ENCODE measurements around the gene KIF5A. TPM values are rescaled to one million over a fixed set of nuclear protein-coding genes. Genes with fewer than 3 reads are reported as not detected.

KIF5A gene
- total and polyA plus RNA-seq, 2 of the 13 experiments (the other 11 are each of a cell fraction or from before 2014, with no cell fraction given), result 1.6 to 11.9 TPM

DNA sequence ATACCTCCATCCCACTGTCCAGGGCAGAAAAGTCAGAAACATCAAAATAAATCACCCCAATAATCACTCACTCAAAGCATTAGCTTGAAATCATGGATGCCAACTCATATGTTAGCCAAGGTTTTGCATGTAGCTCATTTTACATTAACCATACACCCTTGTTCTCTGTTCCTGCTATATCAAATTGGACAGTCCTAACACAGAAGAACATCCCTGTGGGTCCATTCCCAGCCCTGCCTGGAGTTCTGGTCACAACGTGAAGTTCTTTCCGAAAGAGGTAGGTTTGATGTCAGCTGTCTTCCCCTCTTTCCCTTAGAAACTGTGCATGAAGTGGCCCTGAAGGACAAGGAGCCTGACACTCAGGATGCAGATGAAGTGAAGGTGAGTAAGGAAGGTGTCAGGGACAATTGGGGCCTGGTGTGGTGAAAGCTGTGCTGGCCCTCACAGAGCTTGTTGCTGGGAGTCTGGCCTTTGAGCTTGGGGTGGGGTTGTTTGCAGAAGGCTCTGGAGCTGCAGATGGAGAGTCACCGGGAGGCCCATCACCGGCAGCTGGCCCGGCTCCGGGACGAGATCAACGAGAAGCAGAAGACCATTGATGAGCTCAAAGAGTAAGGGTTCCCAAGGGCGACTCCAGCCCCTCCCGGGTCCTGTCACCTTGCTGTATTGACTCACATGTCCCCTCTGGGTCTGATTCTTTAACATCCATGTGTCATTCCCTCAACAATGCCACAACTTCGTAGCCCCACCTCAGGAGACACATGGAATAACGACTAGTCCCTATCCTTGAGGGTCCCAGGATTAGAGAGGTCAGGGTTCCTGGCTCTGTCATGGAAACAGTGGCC, 26.1 kb downstream of the KIF5A start (continued):
- TF ChIP-seq RBM22 (optimal IDR thresholded peaks at IDR 0.05; ENCODE audit: low read length) (no peak), CBFB (CRISPR knock-in tag; IDR thresholded peaks at IDR 0.05) (no peak), POGZ (CRISPR knock-in tag; IDR thresholded peaks at IDR 0.05) (peak; percentile 67), HOXA3 (CRISPR knock-in tag; IDR thresholded peaks at IDR 0.05) (peak; percentile 89), FOXJ3 (CRISPR knock-in tag; IDR thresholded peaks at IDR 0.05; ENCODE audit: borderline replicate concordance) (0 out of 2 replicates have a peak, but pooled peaks have one; percentile 18), CHCHD3 (CRISPR knock-in tag; IDR thresholded peaks at IDR 0.05) (no peak), ZNF343 (CRISPR knock-in tag; IDR thresholded peaks at IDR 0.05) (no peak), TARDBP (CRISPR knock-in tag; IDR thresholded peaks at IDR 0.05) (0 out of 2 replicates have a peak, but pooled peaks have one; percentile 10), ATRX (CRISPR knock-in tag; IDR thresholded peaks at IDR 0.05; ENCODE audit: borderline replicate concordance) (no peak), NFKB2 (CRISPR knock-in tag; IDR thresholded peaks at IDR 0.05; ENCODE audit: borderline replicate concordance) (peak; percentile 59; the same call in 1 of the 2 replicates), MIER3 (CRISPR knock-in tag; IDR thresholded peaks at IDR 0.05; ENCODE audit: borderline replicate concordance) (peak; percentile 35; the same call in 1 of the 2 replicates), PRPF4 (IDR thresholded peaks at IDR 0.05; ENCODE audit: low read depth, low read length, poor library complexity, severe bottlenecking) (no peak), SUZ12 (IDR thresholded peaks at IDR 0.05; ENCODE audit: low read depth, low read length) (no peak), POLR2AphosphoS5 (IDR thresholded peaks at IDR 0.05; ENCODE audit: low read depth, low read length) (peak; percentile 60), ZBTB38 (CRISPR knock-in tag; IDR thresholded peaks at IDR 0.05) (no peak; the same call in none of the 2 replicates)
- TF ChIP-seq, protein P1, sequence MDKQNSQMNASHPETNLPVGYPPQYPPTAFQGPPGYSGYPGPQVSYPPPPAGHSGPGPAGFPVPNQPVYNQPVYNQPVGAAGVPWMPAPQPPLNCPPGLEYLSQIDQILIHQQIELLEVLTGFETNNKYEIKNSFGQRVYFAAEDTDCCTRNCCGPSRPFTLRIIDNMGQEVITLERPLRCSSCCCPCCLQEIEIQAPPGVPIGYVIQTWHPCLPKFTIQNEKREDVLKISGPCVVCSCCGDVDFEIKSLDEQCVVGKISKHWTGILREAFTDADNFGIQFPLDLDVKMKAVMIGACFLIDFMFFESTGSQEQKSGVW (CRISPR knock-in tag; IDR thresholded peaks at IDR 0.05; ENCODE audit: borderline replicate concordance), result no peak
- TF ChIP-seq, protein P2, sequence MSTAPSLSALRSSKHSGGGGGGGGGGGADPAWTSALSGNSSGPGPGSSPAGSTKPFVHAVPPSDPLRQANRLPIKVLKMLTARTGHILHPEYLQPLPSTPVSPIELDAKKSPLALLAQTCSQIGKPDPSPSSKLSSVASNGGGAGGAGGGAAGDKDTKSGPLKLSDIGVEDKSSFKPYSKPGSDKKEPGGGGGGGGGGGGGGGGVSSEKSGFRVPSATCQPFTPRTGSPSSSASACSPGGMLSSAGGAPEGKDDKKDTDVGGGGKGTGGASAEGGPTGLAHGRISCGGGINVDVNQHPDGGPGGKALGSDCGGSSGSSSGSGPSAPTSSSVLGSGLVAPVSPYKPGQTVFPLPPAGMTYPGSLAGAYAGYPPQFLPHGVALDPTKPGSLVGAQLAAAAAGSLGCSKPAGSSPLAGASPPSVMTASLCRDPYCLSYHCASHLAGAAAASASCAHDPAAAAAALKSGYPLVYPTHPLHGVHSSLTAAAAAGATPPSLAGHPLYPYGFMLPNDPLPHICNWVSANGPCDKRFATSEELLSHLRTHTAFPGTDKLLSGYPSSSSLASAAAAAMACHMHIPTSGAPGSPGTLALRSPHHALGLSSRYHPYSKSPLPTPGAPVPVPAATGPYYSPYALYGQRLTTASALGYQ (CRISPR knock-in tag; IDR thresholded peaks at IDR 0.05), result peak; percentile 64; the same call in 1 of the 2 replicates
- TF ChIP-seq, protein P3, sequence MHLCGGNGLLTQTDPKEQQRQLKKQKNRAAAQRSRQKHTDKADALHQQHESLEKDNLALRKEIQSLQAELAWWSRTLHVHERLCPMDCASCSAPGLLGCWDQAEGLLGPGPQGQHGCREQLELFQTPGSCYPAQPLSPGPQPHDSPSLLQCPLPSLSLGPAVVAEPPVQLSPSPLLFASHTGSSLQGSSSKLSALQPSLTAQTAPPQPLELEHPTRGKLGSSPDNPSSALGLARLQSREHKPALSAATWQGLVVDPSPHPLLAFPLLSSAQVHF (CRISPR knock-in tag; IDR thresholded peaks at IDR 0.05), result no peak
- TF ChIP-seq, protein P4, sequence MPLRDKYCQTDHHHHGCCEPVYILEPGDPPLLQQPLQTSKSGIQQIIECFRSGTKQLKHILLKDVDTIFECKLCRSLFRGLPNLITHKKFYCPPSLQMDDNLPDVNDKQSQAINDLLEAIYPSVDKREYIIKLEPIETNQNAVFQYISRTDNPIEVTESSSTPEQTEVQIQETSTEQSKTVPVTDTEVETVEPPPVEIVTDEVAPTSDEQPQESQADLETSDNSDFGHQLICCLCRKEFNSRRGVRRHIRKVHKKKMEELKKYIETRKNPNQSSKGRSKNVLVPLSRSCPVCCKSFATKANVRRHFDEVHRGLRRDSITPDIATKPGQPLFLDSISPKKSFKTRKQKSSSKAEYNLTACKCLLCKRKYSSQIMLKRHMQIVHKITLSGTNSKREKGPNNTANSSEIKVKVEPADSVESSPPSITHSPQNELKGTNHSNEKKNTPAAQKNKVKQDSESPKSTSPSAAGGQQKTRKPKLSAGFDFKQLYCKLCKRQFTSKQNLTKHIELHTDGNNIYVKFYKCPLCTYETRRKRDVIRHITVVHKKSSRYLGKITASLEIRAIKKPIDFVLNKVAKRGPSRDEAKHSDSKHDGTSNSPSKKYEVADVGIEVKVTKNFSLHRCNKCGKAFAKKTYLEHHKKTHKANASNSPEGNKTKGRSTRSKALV (CRISPR knock-in tag; IDR thresholded peaks at IDR 0.05), result no peak
- TF ChIP-seq, protein P5, sequence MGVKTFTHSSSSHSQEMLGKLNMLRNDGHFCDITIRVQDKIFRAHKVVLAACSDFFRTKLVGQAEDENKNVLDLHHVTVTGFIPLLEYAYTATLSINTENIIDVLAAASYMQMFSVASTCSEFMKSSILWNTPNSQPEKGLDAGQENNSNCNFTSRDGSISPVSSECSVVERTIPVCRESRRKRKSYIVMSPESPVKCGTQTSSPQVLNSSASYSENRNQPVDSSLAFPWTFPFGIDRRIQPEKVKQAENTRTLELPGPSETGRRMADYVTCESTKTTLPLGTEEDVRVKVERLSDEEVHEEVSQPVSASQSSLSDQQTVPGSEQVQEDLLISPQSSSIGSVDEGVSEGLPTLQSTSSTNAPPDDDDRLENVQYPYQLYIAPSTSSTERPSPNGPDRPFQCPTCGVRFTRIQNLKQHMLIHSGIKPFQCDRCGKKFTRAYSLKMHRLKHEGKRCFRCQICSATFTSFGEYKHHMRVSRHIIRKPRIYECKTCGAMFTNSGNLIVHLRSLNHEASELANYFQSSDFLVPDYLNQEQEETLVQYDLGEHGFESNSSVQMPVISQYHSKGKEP (CRISPR knock-in tag; IDR thresholded peaks at IDR 0.05), result no peak
- TF ChIP-seq, protein P6, sequence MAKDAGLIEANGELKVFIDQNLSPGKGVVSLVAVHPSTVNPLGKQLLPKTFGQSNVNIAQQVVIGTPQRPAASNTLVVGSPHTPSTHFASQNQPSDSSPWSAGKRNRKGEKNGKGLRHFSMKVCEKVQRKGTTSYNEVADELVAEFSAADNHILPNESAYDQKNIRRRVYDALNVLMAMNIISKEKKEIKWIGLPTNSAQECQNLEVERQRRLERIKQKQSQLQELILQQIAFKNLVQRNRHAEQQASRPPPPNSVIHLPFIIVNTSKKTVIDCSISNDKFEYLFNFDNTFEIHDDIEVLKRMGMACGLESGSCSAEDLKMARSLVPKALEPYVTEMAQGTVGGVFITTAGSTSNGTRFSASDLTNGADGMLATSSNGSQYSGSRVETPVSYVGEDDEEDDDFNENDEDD (CRISPR knock-in tag; IDR thresholded peaks at IDR 0.05; ENCODE audit: borderline replicate concordance), result no peak; the same call in 1 of the 2 replicates
